ENCODE data around the gene SPTBN5. TPM values are rescaled to one million over a fixed set of nuclear protein-coding genes. Genes with fewer than 3 reads are reported as not detected.
A peak's percentile ranks its signal among the peaks of the same experiment; 100 is the strongest.

The SPTBN5 gene
- total RNA-seq, 1 experiment from 2014 or later: not detected

- DNase-seq (ENCODE audit: low spot score): no peak
These were observed 10.4 kb downstream of the SPTBN5 start for GRCh38 chr15:41883484-41883825.

GRCh38 chr15:41882689-41883483 is 11.0 kb downstream of the SPTBN5 start:
- DNase-seq (ENCODE audit: low spot score): no peak

GRCh38 chr15:41881920-41882688 is 11.7 kb downstream of the SPTBN5 start:
- DNase-seq (ENCODE audit: low spot score): no peak

GRCh38 chr15:41881550-41881919 is 12.3 kb downstream of the SPTBN5 start:
- no peak for DNase-seq (ENCODE audit: low spot score)

- no peak for DNase-seq (ENCODE audit: low spot score)
These were observed 12.8 kb downstream of the SPTBN5 start for GRCh38 chr15:41881086-41881485.

GRCh38 chr15:41880156-41880877 is 13.5 kb downstream of the SPTBN5 start:
- DNase-seq (ENCODE audit: low spot score): no peak

GRCh38 chr15:41879321-41879845 is 14.5 kb downstream of the SPTBN5 start:
- DNase-seq (ENCODE audit: low spot score): no peak

- DNase-seq (ENCODE audit: low spot score): no peak
These were observed 15.5 kb downstream of the SPTBN5 start for GRCh38 chr15:41878355-41878699.

GRCh38 chr15:41877631-41878354 is 16.1 kb downstream of the SPTBN5 start:
- no peak for DNase-seq (ENCODE audit: low spot score)

- DNase-seq (ENCODE audit: low spot score): no peak
These were observed 17.2 kb downstream of the SPTBN5 start for GRCh38 chr15:41876689-41877088.

- DNase-seq (ENCODE audit: low spot score): no peak
These were observed 17.8 kb downstream of the SPTBN5 start for GRCh38 chr15:41876007-41876406.

- DNase-seq (ENCODE audit: low spot score): no peak
These were observed 19.1 kb downstream of the SPTBN5 start for GRCh38 chr15:41874736-41875135.

- no peak for DNase-seq (ENCODE audit: low spot score)
These were observed 20.1 kb downstream of the SPTBN5 start for GRCh38 chr15:41873711-41874110.

- DNase-seq (ENCODE audit: low spot score): no peak
These were observed 21.6 kb downstream of the SPTBN5 start for GRCh38 chr15:41872166-41872747.

- no peak for DNase-seq (ENCODE audit: low spot score)
These were observed 22.5 kb downstream of the SPTBN5 start for GRCh38 chr15:41871175-41871905.

GRCh38 chr15:41870689-41871081 is 23.2 kb downstream of the SPTBN5 start:
- peak; percentile 43 for DNase-seq (ENCODE audit: low spot score)

- no peak for DNase-seq (ENCODE audit: low spot score)
These were observed 23.8 kb downstream of the SPTBN5 start for GRCh38 chr15:41869770-41870688.

- no peak for DNase-seq (ENCODE audit: low spot score)
These were observed 25.5 kb downstream of the SPTBN5 start for GRCh38 chr15:41868321-41868720.

GRCh38 chr15:41866872-41867579 is 26.8 kb downstream of the SPTBN5 start:
- DNase-seq (ENCODE audit: low spot score): no peak

Data from H4 (cell line).